ENCODE measurements around the gene RTN4RL1.

DNA sequence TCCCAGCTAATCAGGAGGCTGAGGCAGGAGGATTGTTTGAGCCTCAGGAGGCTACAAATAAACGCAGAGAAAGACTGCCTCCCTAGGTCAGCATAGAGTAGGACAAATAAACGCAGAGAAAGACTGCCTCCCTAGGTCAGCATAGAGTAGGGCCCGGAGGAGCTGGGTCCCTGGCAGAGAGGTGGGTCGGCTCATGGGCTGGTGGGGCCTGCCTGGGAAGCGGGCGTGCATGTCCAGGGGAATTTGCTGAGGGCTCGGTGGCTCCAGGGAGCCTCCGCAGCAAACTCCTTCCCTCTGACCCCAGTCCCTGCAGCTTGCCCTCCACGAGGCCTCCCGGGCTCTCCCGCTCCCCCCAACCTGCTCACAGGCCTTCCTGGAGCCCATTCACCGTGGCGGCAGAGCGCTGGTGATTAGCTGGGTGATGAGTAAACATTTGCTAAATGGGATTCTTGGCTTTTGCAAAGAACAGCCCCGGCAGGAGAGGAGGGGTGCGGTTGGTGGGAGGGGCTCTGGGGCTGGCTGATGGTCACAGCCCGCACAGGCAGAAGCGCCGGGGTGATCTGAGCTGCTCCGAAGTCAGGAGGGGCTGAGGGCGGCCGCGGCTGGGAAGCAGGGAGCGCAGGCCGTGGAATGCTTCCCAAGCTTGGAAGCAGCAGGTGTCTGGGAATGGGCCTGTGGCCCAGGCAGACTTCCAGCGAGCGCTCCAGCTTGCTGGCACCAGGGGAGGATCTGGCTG, 93.1 kb downstream of the RTN4RL1 start:
- no peak for TF ChIP-seq CTCF (IDR thresholded peaks at IDR 0.05 in 8 of 11, conservative IDR thresholded peaks at IDR 0.05 in 3 of 11)
- TF ChIP-seq POLR2A (IDR thresholded peaks at IDR 0.05), result no peak

Data from spleen (tissue), 7 donors.